Mesenchymal stem cell (in vitro differentiated cells and primary cell): ENCODE measurements around the gene COG6.
A peak's percentile ranks its signal among the peaks of the same experiment; 100 is the strongest.

ENCODE experiments used
- DNase-seq: peaks from one replicate; pipeline ENCODE4 v3.0.0-alpha.2; 2013
- H2AFZ ChIP-seq: one replicate; pipeline ENCODE4 v1.6.1; 2013; ENCODE audit warnings: low read depth, mild to moderate bottlenecking, control low read depth, inconsistent platforms, low read length, moderate library complexity
- H2AK5ac ChIP-seq: 2 replicates; pipeline ENCODE4 v1.6.1; 2013; ENCODE audit warnings: low read length, moderate library complexity, mild to moderate bottlenecking, inconsistent platforms; ENCODE audit not compliant: severe bottlenecking
- H2BK120ac ChIP-seq: one replicate; pipeline ENCODE4 v1.6.1; 2013; ENCODE audit warnings: low read depth, mild to moderate bottlenecking, inconsistent platforms, low read length, moderate library complexity
- H2BK12ac ChIP-seq, 2 experiments: one replicate each; pipeline ENCODE4 v1.6.1; 2013; ENCODE audit warnings: inconsistent platforms in 2 of 2, low read length in 2 of 2, mild to moderate bottlenecking in 2 of 2, moderate library complexity in 2 of 2, control low read depth in 1 of 2
- H2BK15ac ChIP-seq: one replicate; pipeline ENCODE4 v1.6.1; 2013; ENCODE audit warnings: mild to moderate bottlenecking, low read depth, inconsistent platforms; ENCODE audit not compliant: poor library complexity, severe bottlenecking
- H2BK5ac ChIP-seq: 2 replicates; pipeline ENCODE4 v1.6.1; 2013; ENCODE audit warnings: low read depth, mild to moderate bottlenecking, low read length, control low read depth, inconsistent platforms; ENCODE audit not compliant: poor library complexity, severe bottlenecking
- H3K14ac ChIP-seq, 2 experiments: one replicate each; pipeline ENCODE4 v1.6.1; 2013; ENCODE audit warnings: inconsistent platforms in 2 of 2, low read length in 2 of 2, control low read depth in 1 of 2, mild to moderate bottlenecking in 1 of 2, moderate library complexity in 1 of 2
- H3K18ac ChIP-seq, 2 experiments: one replicate each; pipeline ENCODE4 v1.6.1; 2013; ENCODE audit warnings: inconsistent platforms in 2 of 2, low read length in 2 of 2, control low read depth in 1 of 2, low read depth in 1 of 2, mild to moderate bottlenecking in 1 of 2
- H3K23ac ChIP-seq, 2 experiments: one replicate each; pipeline ENCODE4 v1.6.1; 2013; ENCODE audit warnings: inconsistent platforms in 2 of 2, low read length in 2 of 2, mild to moderate bottlenecking in 2 of 2, moderate library complexity in 2 of 2, control low read depth in 1 of 2
- H3K27ac ChIP-seq: 2 replicates; pipeline ENCODE4 v1.5.1; 2013; ENCODE audit warnings: mild to moderate bottlenecking, moderate library complexity, low read length, control low read depth, inconsistent platforms; ENCODE audit not compliant: poor library complexity, severe bottlenecking
- H3K27me3 ChIP-seq, 2 experiments: 2 replicates each; pipeline versions ENCODE4 v1.6.1 to v1.7.0; 2013; ENCODE audit warnings: low read length in 2 of 2, mild to moderate bottlenecking in 2 of 2, moderate library complexity in 2 of 2, control low read depth in 1 of 2, inconsistent platforms in 1 of 2; ENCODE audit not compliant: control insufficient read depth in 1 of 2, insufficient read depth in 1 of 2
- H3K36me3 ChIP-seq, 2 experiments: 2 replicates each; pipeline versions ENCODE4 v1.6.1 to v1.7.0; 2013; ENCODE audit warnings: low read length in 2 of 2, control low read depth in 1 of 2, inconsistent platforms in 1 of 2, low read depth in 1 of 2, mild to moderate bottlenecking in 1 of 2; ENCODE audit not compliant: insufficient read depth in 2 of 2, control insufficient read depth in 1 of 2
- H3K4ac ChIP-seq, 2 experiments: one replicate each; pipeline ENCODE4 v1.6.1; 2013; ENCODE audit warnings: inconsistent platforms in 2 of 2, low read length in 2 of 2, mild to moderate bottlenecking in 2 of 2, moderate library complexity in 2 of 2, control low read depth in 1 of 2, low read depth in 1 of 2
- H3K4me1 ChIP-seq: 2 replicates; pipeline ENCODE4 v1.6.1; 2013; ENCODE audit warnings: low read depth, low read length, control low read depth; ENCODE audit not compliant: control insufficient read depth, insufficient read depth
- H3K4me2 ChIP-seq: 2 replicates; pipeline ENCODE4 v1.6.1; 2013; ENCODE audit warnings: low read length, mild to moderate bottlenecking, inconsistent platforms; ENCODE audit not compliant: poor library complexity, severe bottlenecking
- H3K4me3 ChIP-seq, 2 experiments: 2 replicates each; pipeline versions ENCODE4 v1.5.1 to v1.7.0; 2013; ENCODE audit warnings: low read length in 2 of 2, mild to moderate bottlenecking in 2 of 2, control low read depth in 1 of 2, low read depth in 1 of 2; ENCODE audit not compliant: insufficient read depth in 1 of 2
- H3K79me1 ChIP-seq: replicated peaks from 2 replicates; pipeline ENCODE4 v1.6.1; 2013; ENCODE audit warnings: mild to moderate bottlenecking, control low read depth, low read length, inconsistent platforms; ENCODE audit not compliant: poor library complexity, severe bottlenecking
- H3K9ac ChIP-seq: 2 replicates; pipeline ENCODE4 v1.7.0; 2013; ENCODE audit warnings: mild to moderate bottlenecking, low read length, moderate library complexity
- H3K9me3 ChIP-seq: 2 replicates; pipeline ENCODE4 v1.7.0; 2013; ENCODE audit warnings: mild to moderate bottlenecking, low read length; ENCODE audit not compliant: control insufficient read depth
- H4K8ac ChIP-seq: one replicate; pipeline ENCODE4 v1.6.1; 2013; ENCODE audit warnings: inconsistent platforms, mild to moderate bottlenecking, low read length, moderate library complexity
- H4K91ac ChIP-seq: one replicate; pipeline ENCODE4 v1.6.1; 2013; ENCODE audit warnings: mild to moderate bottlenecking, low read length, inconsistent platforms
- WGBS: methylation state at CpG from one replicate; pipeline ENCODE4 v1.1.7; 2013; ENCODE audit warnings: mixed read lengths; 5-methylcytosine and 5-hydroxymethylcytosine counted together

COG6 gene

DNA sequence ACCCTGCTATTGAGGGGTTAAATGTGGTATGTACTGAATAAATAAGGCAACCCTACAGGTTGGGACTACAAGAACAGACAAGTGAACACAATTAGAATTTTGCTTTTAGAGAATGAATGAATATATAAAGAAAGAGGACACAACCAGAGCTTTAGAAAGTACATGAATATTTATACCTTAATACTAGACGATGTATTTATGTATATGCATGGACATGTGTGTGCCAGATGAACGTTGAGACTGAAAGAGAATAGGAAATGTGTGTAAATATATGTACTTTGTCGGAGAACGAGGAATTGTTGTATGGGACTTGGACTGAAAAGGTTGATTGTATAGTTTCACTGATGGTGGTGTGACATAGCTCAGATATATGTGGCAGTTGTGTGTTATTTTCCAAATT lies 9.3 kb upstream of the COG6 start:
- Histone ChIP-seq H2BK12ac (no peak overlapping the region), H3K14ac (no peak overlapping the region), H3K79me1 (no peaks in the 10 kb centered on the region), H2BK120ac (no peak overlapping the region), H3K9me3 (no peaks in the 10 kb centered on the region), H2AK5ac (no peak overlapping the region), H3K27ac (no peak overlapping the region), H4K91ac (no peak overlapping the region), H3K4ac (no peak overlapping the region), H4K8ac (no peak overlapping the region), H3K23ac (no peak overlapping the region), H3K18ac (no peak overlapping the region), H2BK15ac (no peak overlapping the region), H3K4me1 (no peaks in the 10 kb centered on the region), H3K9ac (no peak overlapping the region), H2BK5ac (no peak overlapping the region), H3K4me3 (no peak overlapping the region), H3K27me3 (no peaks in the 10 kb centered on the region), H3K4me2 (no peak overlapping the region), H2AFZ (no peak overlapping the region), H3K36me3 (no peaks in the 10 kb centered on the region)
- DNase-seq, result no peak
- 89% methylated on average over 4 of the region's 4 CpGs for WGBS

- Histone ChIP-seq H2BK15ac (no peak overlapping the region), H3K4me2 (peak overlapping the region; percentile 20), H3K4ac (no peak overlapping the region), H2BK12ac (no peak overlapping the region), H2AK5ac (no peak overlapping the region), H2AFZ (no peak overlapping the region), H3K14ac (no peak overlapping the region), H3K9me3 (no peaks in the 10 kb centered on the region), H3K9ac (peak overlapping the region; percentile 85), H3K4me3 (peak overlapping the region; percentile 88 to 92), H2BK5ac (no peak overlapping the region), H3K27ac (no peak overlapping the region), H3K79me1 (peaks cover 7% of the 10 kb centered on the region), H3K23ac (no peak overlapping the region), H4K8ac (peak overlapping the region; percentile 98), H2BK120ac (no peak overlapping the region), H3K27me3 (no peaks in the 10 kb centered on the region), H4K91ac (no peak overlapping the region), H3K18ac (no peak overlapping the region), H3K36me3 (peaks cover 0 to 10% of the 10 kb centered on the region in 2 experiments), H3K4me1 (peaks cover 1% of the 10 kb centered on the region)
- 3% methylated on average over 2 of the region's 2 CpGs for WGBS
- DNase-seq, result no peak
Observed at GRCh38 chr13:39655041-39655568, 357 bp upstream of the COG6 start.

DNA sequence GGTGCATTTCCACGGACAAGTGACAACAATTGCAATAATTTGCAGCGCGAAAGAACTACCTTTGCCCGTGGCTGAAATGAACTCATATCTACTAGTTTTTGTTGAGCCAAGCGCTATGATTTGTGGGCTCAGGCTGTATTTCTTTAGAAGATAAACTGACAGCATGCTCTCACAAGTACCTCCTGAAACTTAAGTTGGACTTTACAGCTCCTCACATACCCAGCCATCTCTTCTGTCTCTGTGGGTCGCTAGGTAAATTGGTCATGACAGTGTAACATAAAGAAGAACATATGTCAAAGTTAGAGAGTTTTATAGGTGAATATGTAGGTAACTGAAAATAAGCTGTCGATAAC lies 839 bp downstream of the COG6 start:
- Histone ChIP-seq H2BK120ac (no peak overlapping the region), H3K4me3 (peak overlapping the region; percentile 88 to 92), H3K4ac (peak overlapping the region in 1 of 2 experiments; percentile 9), H3K4me1 (peaks cover 1% of the 10 kb centered on the region), H2BK5ac (no peak overlapping the region), H3K9ac (peak overlapping the region; percentile 85), H3K4me2 (peak overlapping the region; percentile 83), H2AFZ (no peak overlapping the region), H3K27ac (no peak overlapping the region), H2AK5ac (no peak overlapping the region), H3K9me3 (no peaks in the 10 kb centered on the region), H4K91ac (no peak overlapping the region), H3K27me3 (no peaks in the 10 kb centered on the region), H3K14ac (no peak overlapping the region), H2BK12ac (no peak overlapping the region), H2BK15ac (no peak overlapping the region), H4K8ac (no peak overlapping the region), H3K36me3 (peaks cover 0 to 21% of the 10 kb centered on the region in 2 experiments), H3K18ac (no peak overlapping the region), H3K79me1 (peaks cover 8% of the 10 kb centered on the region), H3K23ac (no peak overlapping the region)
- no peak for DNase-seq
- 14% methylated on average over 5 of the region's 7 CpGs for WGBS

- Histone ChIP-seq H3K14ac (no peak overlapping the region), H2BK120ac (no peak overlapping the region), H3K18ac (no peak overlapping the region), H2AK5ac (no peak overlapping the region), H3K27me3 (no peaks in the 10 kb centered on the region), H3K27ac (no peak overlapping the region), H4K91ac (no peak overlapping the region), H4K8ac (no peak overlapping the region), H2BK12ac (no peak overlapping the region), H3K4me1 (no peaks in the 10 kb centered on the region), H2AFZ (no peak overlapping the region), H3K4me3 (no peak overlapping the region), H3K9ac (no peak overlapping the region), H2BK5ac (no peak overlapping the region), H2BK15ac (no peak overlapping the region), H3K9me3 (no peaks in the 10 kb centered on the region), H3K23ac (no peak overlapping the region), H3K4me2 (no peak overlapping the region), H3K36me3 (peaks cover 3 to 68% of the 10 kb centered on the region in 2 experiments), H3K79me1 (peaks cover 4% of the 10 kb centered on the region), H3K4ac (no peak overlapping the region)
- WGBS, result 100% methylated on average over 1 of the region's 1 CpG
- no peak for DNase-seq
Observed at GRCh38 chr13:39663508-39663907, 8.0 kb downstream of the COG6 start.
